GM18507 (cell line): ENCODE measurements around the gene ABLIM1.

Experiments
- DNase-seq: peaks from one replicate; pipeline ENCODE4 v3.0.0; 2011; ENCODE audit warnings: low read depth; ENCODE audit not compliant: insufficient read length; ENCODE audit errors: extremely low spot score
- FAIRE-seq: peaks from 2 replicates; lab custom pipeline; 2011; peaks lifted over from hg19 to GRCh38; lab: Jason Lieb, UNC

ABLIM1 gene

DNA sequence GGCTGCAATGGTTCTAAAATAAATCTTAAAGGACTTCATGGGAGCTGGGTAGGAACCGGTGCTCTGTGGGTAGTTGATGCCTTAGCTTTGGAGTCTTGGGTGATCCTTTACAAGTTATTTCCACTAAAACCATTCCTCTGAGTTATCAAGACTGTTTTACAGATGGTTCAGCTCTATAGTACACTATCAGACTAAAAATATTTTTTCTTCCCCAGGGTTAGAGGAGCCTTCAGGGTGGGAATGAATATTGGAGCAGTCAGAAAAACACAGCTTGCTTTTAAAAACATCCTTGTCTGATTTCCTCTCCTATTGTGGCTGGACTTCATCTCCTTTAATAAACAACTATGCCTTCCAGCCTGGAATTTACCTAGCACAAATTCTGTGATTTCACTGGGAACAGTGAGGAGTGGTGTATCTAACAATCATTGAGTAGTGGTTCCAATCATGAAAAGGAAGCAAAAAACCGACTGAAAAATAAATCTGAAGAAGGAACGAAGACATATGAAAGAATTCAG, 151.1 kb downstream of the ABLIM1 start:
- no peak for FAIRE-seq
- no peak for DNase-seq

GRCh38 chr10:114504769-114505579, 153.1 kb downstream of the ABLIM1 start:
- DNase-seq (no peak), FAIRE-seq (no peak)

GRCh38 chr10:114502074-114502473, 156.0 kb downstream of the ABLIM1 start:
- no peak for FAIRE-seq
- no peak for DNase-seq

DNA sequence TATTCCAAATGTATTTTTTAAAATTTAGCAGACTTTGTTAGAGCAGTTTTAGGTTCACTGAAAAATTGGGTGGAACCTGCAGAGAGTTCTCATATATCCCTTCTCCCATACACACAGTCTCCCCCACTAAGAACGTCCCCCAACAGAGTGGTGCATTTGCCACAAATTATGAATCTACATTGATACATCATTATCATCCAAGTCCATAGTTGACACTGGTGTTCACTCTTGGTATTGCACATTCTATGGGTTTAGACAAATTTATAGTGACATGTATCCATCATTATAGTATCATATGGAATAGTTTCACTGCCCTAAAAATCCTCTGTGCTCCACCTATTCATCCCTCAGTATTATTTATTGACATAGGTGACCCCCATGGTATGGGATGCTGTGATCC, 156.4 kb downstream of the ABLIM1 start:
- FAIRE-seq = no peak
- no peak for DNase-seq

DNA sequence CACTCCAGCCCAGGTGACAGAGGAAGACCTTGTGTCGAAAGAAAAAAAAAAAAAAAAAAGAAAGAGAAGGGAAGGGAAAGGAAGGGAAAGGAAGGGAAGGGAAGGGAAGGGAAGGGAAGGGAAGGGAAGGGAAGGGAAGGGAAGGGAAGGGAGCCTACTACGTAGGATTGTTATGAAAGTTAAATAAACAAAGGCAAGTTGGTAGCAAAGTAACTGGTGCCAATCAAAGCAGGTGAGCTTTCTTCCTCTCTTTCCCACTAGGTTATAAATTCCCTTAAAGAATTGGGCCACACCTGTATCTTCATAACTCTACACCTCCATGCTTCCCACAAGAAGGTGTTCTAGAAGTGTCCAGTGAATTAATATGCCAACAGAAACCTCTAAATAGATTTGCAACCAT, 157.4 kb downstream of the ABLIM1 start:
- no peak for FAIRE-seq

DNA sequence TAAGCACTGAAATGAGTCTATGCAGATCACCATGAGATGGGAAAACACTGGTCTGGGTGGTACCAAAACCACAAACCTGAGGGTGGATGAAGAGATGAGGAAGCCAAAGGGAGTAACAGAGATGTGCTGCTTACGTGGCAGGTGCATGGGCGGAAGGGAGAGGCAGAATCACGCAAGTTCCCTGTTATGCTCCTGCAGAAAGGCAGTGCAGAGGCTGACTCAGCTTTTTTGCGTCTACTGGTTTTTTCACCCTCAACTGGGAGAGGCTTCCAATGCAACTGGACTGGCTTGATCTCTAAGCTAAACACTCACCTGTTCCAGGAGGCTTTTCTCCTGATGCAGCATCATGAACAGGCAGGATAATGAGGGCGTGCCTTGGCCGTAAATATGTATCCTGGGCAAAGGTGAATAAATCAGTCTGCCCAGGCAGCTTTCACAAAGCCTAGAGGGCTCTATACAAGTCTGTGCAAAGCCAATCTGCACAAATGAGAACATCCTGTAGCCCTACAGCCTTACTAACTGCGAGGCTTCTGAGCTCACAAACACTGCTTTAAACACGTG, 158.4 kb downstream of the ABLIM1 start:
- DNase-seq (no peak), FAIRE-seq (peak; percentile 59)

More for the DNA sequence above, 157.4 kb downstream of the ABLIM1 start:
- DNase-seq = no peak

GRCh38 chr10:114499116-114499515, 159.0 kb downstream of the ABLIM1 start:
- DNase-seq (no peak), FAIRE-seq (peak; percentile 65)

GRCh38 chr10:114498413-114499111, 159.5 kb downstream of the ABLIM1 start:
- DNase-seq = no peak
- peak; percentile 85 for FAIRE-seq

- DNase-seq (no peak), FAIRE-seq (no peak)
These were observed 162.8 kb downstream of the ABLIM1 start for GRCh38 chr10:114495303-114495702.

- FAIRE-seq = peak; percentile 67
- no peak for DNase-seq
These were observed 165.6 kb downstream of the ABLIM1 start for GRCh38 chr10:114492351-114493037.

DNA sequence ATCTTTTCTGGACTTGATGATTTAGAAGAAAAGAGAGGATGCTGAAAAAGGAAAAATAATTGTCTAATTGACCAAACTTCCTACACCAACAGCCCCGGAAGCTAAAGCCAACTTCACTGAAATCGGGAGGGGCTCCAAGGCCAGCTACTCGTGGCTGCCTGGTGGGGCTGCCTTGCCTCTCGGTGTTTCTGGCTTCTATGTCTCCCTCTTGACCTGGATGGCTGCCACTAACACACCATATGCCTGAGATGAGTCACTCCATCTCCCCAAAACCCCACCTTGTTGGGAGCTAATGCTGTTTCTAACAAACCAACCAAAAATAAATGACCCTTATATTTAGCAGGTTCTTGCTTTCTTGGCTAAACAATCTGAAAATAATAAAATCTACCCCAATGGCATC, 166.1 kb downstream of the ABLIM1 start:
- DNase-seq (no peak), FAIRE-seq (no peak)

- FAIRE-seq (no peak), DNase-seq (no peak)
These were observed 166.7 kb downstream of the ABLIM1 start for GRCh38 chr10:114491419-114491818.

- DNase-seq (no peak), FAIRE-seq (no peak)
These were observed 168.4 kb downstream of the ABLIM1 start for GRCh38 chr10:114489521-114490310.

- FAIRE-seq (no peak), DNase-seq (no peak)
These were observed 170.1 kb downstream of the ABLIM1 start for GRCh38 chr10:114487815-114488536.

- no peak for FAIRE-seq
These were observed 170.9 kb downstream of the ABLIM1 start for GRCh38 chr10:114486938-114487814.

DNA sequence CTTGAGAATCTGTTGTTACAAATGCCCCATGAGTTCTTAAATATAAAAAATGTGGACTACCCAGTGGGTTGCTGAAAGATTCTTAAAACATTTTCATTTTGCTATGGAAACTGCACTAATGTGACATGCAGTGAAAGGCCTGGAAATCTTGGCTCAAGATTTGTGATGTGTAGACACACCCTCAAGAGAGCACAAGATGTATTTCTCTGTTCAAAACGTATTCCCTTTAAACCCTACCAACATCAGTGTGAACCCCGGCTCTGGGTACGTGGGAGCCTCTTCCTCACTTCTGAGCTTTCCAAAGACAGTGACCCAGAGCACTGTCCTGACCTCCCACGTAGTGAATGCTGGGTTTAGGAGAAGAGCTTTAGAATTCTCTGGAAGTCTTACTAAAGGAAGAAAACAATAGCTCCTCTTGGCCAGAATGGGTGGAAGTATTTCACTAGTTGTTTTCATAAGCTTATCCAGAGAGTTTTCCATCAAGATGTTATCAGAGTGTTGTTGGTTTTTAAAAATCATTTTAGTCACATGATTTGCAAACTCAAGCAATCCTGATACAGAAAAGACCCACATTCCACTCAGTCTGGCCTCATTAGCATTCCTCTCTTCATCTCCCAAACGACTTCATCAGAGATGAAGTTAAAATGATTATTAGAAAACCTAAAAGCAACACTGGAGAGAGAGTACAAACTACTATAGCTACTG, 172.2 kb downstream of the ABLIM1 start:
- DNase-seq (no peak), FAIRE-seq (no peak)

More at GRCh38 chr10:114486938-114487814, 170.9 kb downstream of the ABLIM1 start:
- no peak for DNase-seq

DNA sequence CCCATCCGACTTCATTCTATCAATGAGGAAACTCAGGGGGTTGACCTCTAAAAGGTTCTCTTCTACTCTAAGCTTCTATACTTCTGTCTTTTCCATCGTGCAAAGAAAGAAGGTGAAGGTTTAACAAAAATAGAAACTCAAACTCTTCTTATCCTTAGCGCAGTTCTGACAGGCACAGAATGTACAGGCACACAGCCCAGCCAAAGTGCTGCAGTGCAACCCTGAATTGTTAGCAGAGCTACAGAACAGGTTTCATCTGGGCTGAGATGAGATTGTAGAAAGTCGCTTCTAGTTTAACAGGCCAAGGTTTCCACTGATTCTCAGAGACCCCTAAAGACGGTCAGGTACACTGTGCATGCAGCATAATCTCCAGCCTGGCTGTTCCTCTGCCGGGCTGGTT, 174.5 kb downstream of the ABLIM1 start:
- DNase-seq (no peak), FAIRE-seq (no peak)
